Stimulated activated CD4-positive, alpha-beta T cell treated with anti-CD3 and anti-CD28 coated beads, Interleukin-15, amount 100 ng/mL, for 24 hours (primary cell): Measurements from ENCODE around the gene TNS3.

ENCODE experiments used
- DNase-seq: peaks from one replicate; pipeline ENCODE4 v3.0.0-alpha.2; 2020

The TNS3 gene

DNA sequence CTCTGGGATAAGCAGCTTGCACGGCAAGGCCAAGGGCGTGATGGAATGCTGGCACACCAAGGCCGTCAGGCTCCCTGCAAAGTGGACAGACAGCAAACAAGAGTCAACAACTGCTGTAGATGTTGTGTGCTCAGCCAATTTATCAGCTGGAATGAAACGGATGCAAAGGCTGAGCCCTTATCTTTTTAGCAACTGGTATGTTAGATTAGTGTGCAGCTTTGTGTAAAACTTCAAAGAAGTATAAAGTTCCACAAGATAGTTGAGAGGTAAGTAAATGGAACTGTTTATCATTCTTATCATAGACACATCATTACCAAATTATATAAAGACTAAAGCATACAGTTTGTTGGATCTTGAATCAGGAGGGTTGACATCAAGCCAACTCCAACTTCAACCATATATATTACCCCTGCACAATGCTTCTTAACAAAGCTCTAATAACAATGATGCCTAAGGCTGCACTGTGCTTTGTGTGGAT lies 289.0 kb downstream of the TNS3 start:
- no peak for DNase-seq

- peak; percentile 39 for DNase-seq
Observed at GRCh38 chr7:47291461-47292081, 290.3 kb downstream of the TNS3 start.

DNA sequence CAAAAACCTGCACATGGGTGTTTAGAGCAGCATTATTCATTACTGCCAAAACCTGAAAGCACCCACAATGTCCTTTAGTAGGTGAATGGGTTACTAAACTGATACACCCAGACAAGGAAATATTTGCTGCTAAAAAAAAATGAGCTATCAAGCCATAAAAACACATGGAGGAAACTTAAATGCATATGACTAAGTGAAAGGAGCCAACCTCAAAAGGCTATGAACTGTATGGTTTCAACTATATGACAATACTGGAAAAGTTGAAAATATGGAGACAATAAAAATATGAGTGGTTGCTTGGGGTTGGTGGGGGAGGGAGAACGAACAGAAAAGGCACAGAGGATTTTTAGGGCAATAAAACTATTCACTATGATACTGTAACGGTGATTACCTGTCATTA lies 291.0 kb downstream of the TNS3 start:
- DNase-seq, result no peak

- no peak for DNase-seq
Observed at GRCh38 chr7:47290466-47290865, 291.4 kb downstream of the TNS3 start.

DNA sequence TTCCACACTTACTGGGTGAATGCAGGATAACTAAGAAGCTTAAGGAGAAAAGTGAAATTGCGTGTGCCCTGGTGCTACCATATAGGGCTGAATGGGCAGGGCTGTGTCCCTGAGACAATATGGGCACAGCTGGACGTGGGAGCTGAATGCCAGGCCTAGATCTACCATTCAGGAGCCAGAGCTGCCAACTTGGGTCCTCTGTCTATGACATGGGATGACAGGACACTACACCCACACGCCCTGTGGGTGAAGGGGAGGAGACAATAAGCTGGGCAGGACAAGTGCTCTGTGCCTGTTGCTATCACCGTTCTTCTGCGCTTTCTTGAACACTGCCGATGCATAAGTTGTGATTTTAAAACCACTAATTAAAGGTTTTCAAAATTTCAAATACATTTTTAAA lies 293.9 kb downstream of the TNS3 start:
- DNase-seq, result no peak

GRCh38 chr7:47285860-47286491 lies 295.9 kb downstream of the TNS3 start:
- DNase-seq, result no peak

- no peak for DNase-seq
Observed at GRCh38 chr7:47284691-47285635, 296.9 kb downstream of the TNS3 start.

- DNase-seq, result no peak
Observed at GRCh38 chr7:47283497-47284131, 298.3 kb downstream of the TNS3 start.

- DNase-seq, result no peak
Observed at GRCh38 chr7:47282790-47283496, 299.0 kb downstream of the TNS3 start.

DNA sequence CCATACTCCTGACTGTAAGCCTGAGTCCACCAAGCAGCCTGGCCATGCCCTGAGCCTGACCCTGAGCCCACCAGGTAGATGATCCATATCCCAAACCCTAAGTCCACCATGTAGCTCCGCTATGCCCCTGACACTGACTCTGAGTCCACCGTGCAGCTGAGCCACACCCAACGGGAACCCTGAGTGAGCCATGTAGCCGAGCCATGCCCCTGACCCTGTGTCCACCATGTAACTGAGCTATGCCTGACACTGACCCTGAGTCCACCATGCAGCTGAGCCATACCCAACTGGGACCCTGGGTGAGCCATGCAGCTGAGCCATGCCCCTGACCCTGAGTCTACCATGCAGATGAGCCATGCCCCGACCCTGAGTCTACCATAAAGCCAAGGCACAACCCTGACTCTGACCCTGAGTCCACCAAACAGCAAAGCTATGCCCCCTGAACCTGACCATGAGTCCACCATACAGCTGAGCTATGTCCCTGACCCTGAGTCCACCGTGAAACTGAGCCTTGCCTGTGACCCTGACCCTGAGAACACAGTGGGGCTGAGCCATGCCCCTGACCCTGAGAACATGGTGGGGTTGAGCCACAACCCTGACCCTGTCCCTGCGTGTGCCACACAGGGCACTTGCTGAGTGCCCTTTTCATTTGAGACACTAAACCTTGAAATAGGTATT lies 299.8 kb downstream of the TNS3 start:
- DNase-seq, result no peak

DNA sequence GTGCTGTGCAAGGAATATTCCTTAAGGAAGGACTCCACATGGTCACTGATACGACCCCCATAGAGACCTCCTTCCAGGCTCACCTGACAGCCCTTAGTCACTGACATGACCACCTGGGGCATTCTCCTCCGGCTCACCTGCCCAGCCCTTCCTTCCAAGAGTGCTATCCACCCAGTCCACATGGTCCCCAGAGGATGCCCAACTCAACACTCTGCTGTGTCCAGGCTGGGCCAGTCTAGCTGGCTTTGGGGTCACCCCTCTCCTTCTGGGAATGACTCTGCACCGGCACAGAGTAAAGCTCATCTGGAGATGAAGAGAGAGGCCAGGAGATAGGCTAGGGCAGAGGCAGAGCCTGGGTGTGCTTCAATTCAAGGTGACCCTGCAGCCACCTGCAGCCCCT lies 300.8 kb downstream of the TNS3 start:
- DNase-seq, result no peak

DNA sequence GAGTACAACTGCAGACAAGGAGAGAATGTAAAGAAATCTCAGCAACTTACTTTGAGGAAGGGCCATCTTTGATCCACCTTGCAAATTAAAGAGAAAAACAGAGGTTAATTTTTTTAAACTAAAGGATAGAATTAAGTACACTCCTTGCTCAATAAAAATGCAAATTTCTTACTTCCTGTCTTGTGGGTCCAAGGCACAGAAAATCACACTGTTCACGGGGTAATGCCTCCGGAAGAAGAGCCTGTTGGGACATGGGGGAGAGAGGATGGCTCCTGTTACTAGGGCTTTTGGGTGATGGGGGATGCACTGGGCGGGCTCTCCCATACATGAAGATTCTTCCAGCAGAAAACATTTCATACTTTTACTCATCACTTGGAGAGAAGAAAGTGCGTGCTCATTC lies 301.8 kb downstream of the TNS3 start:
- DNase-seq, result no peak

DNA sequence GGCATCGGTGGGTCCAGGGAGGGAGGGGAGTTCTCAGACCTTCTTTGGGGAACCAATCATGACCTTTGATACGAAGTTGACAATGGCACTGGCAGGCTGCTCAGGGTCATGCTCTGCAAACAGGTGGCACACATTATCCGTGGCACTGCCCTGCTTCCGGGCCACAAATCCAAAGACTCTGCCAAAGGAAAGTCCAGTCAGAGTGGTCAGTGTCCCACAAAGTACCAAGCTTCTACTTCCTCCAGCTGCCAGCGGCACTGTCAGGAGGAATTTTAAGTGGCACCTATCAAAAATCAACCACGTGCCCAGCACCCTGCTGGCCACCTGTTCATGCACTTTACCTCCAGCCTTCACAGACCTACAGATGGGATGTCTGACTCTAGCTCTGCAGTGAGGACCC lies 303.9 kb downstream of the TNS3 start:
- no peak for DNase-seq

- DNase-seq, result no peak
Observed at GRCh38 chr7:47277321-47277781, 304.6 kb downstream of the TNS3 start.

- DNase-seq, result no peak
Observed at GRCh38 chr7:47273974-47274766, 307.7 kb downstream of the TNS3 start.

- no peak for DNase-seq
Observed at GRCh38 chr7:47273088-47273487, 308.8 kb downstream of the TNS3 start.

DNA sequence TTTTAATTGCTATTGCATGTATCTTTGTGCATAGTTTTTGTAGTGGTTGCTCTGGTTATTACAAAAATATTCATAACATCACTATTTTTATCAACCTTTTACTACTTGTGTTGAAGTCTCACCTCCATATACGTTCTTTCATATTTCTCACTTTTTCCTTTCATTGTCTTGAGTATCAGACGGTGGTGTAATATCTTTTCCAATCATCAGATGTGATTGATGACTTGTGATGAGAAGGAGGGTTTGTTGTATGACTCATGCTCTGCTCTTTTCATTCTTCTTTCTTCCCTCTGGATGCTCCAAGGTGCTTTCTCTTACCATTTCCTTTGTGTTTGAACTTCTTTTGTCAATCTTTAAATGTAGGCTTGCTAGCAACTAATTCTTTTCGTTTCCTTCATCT lies 310.2 kb downstream of the TNS3 start:
- no peak for DNase-seq

DNA sequence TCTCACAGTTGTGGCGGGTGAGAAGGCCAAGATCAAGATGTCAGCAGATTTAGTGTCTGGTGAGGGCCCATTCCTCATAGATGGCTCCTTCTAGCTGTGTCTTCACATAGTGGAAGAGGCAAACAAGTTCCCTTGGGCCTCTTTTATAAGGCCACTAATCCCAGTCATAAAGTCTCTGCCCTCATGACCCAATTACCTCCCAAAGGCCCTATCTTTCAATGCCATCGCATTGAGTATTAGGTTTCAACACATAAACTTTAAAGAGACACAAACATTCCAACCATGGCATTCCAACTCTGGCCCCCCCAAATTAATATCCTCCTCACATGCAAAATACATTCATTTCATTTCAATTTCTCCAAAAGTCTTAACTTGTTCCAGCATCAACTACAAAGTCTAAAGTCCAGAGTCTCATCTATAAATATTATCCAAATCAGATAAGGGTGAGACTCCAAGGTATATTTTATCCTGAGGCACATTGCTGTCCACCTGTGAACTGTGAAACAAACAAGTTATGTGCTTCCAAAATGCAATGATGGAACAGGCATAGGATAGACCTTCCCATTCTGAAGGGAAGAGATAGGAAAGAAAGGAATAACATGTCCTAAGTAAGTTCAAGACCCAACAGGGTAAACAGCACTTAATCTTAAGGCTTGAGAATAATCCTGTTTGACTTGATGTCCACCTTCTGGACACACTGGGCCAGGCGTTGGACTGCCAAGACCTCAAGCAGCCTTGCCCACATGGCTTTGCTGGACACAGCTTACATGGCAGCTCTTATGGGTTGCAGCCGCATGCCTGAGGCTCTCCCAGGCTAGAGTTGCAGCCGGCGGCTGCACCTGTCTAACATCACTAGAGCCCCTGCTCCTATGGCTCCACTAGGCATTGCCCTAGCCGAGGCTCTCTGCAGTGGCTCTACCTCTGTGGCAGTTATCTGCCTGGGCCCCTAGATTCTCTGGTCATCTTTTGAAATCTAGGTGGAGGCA lies 312.8 kb downstream of the TNS3 start:
- no peak for DNase-seq

- no peak for DNase-seq
Observed at GRCh38 chr7:47267346-47267745, 314.6 kb downstream of the TNS3 start.

DNA sequence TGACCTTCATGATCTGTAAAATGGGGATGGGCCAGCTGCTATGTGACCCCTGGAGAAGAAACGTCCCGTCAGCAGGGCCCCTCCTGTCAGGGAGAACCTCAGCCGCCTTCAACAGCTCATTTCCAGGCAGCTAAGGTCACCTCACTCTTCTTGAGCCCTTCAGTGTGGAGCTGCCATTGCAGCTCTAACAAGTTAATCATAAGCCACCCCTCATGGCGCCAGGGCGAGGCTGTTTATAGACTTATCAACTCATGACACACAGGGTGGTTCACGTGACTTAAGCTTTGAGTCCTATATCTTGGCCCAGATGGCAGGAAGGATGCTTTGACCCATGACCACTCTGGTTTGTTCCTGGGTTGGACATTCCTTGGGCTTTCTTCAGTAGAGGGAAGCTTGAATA lies 315.1 kb downstream of the TNS3 start:
- no peak for DNase-seq
